Neuronal stem cell (in vitro differentiated cells): ENCODE results near the gene CDH20.

Source experiments
- DNase-seq: peaks from one replicate; pipeline ENCODE4 v3.0.0-alpha.2; 2013; ENCODE audit warnings: low spot score
- H2AFZ ChIP-seq: one replicate; pipeline ENCODE4 v1.6.1; 2013; ENCODE audit warnings: mild to moderate bottlenecking, low read length, inconsistent platforms
- H2AK5ac ChIP-seq: 2 replicates; pipeline ENCODE4 v1.6.1; 2013; ENCODE audit warnings: low read depth, mild to moderate bottlenecking, inconsistent platforms, low read length, moderate library complexity, mixed read lengths
- H2BK120ac ChIP-seq: 2 replicates; pipeline ENCODE4 v1.6.1; 2013; ENCODE audit warnings: low read depth, mild to moderate bottlenecking, inconsistent platforms, low read length, moderate library complexity, mixed read lengths
- H2BK12ac ChIP-seq: one replicate; pipeline ENCODE4 v1.6.1; 2013; ENCODE audit warnings: low read length, inconsistent platforms
- H2BK15ac ChIP-seq: 2 replicates; pipeline ENCODE4 v1.6.1; 2013; ENCODE audit warnings: mild to moderate bottlenecking, low read length, inconsistent platforms, mixed read lengths
- H2BK5ac ChIP-seq: one replicate; pipeline ENCODE4 v1.6.1; 2013; ENCODE audit warnings: inconsistent platforms, mild to moderate bottlenecking, low read length, moderate library complexity
- H3K14ac ChIP-seq: one replicate; pipeline ENCODE4 v1.6.1; 2013; ENCODE audit warnings: low read length, inconsistent platforms
- H3K18ac ChIP-seq: 2 replicates; pipeline ENCODE4 v1.6.1; 2013; ENCODE audit warnings: low read length, inconsistent platforms
- H3K23ac ChIP-seq: 2 replicates; pipeline ENCODE4 v1.6.1; 2013; ENCODE audit warnings: low read depth, mild to moderate bottlenecking, mixed read lengths, low read length, inconsistent platforms; ENCODE audit not compliant: poor library complexity
- H3K27ac ChIP-seq: replicated peaks from 3 replicates; pipeline ENCODE4 v1.5.1; 2013; ENCODE audit warnings: low read length, inconsistent platforms
- H3K27me3 ChIP-seq, 3 experiments: 2 replicates each; pipeline ENCODE4 v1.6.1; 2013; ENCODE audit warnings: low read length in 3 of 3, mild to moderate bottlenecking in 2 of 3, inconsistent platforms in 1 of 3, low read depth in 1 of 3, mixed read lengths in 1 of 3, moderate library complexity in 1 of 3; ENCODE audit not compliant: control insufficient read depth in 3 of 3, insufficient read depth in 3 of 3
- H3K36me3 ChIP-seq, 2 donors: replicated peaks in 1 of 2; 2 replicates each; pipeline ENCODE4 v1.6.1; 2013; ENCODE audit warnings: low read length in 2 of 2; ENCODE audit not compliant: control insufficient read depth in 2 of 2, insufficient read depth in 2 of 2
- H3K4ac ChIP-seq: 2 replicates; pipeline ENCODE4 v1.6.1; 2013; ENCODE audit warnings: inconsistent platforms, mild to moderate bottlenecking, low read length, moderate library complexity
- H3K4me1 ChIP-seq, 2 donors: 1 replicate in 1 of 2; 2 replicates in 1 of 2; pipeline ENCODE4 v1.6.1; 2013; ENCODE audit warnings: low read length in 2 of 2, low read depth in 1 of 2; ENCODE audit not compliant: control insufficient read depth in 2 of 2, insufficient read depth in 1 of 2
- H3K4me2 ChIP-seq: one replicate; pipeline ENCODE4 v1.6.1; 2013; ENCODE audit warnings: mild to moderate bottlenecking, low read length, inconsistent platforms; ENCODE audit not compliant: insufficient read depth, poor library complexity, severe bottlenecking
- H3K4me3 ChIP-seq, 2 donors: 2 replicates each; pipeline ENCODE4 v1.5.1; 2013; ENCODE audit warnings: low read length in 2 of 2, mild to moderate bottlenecking in 2 of 2, inconsistent platforms in 1 of 2, moderate library complexity in 1 of 2
- H3K79me1 ChIP-seq: one replicate; pipeline ENCODE4 v1.6.1; 2013; ENCODE audit warnings: low read depth, mild to moderate bottlenecking, inconsistent platforms, low read length, moderate library complexity
- H3K9ac ChIP-seq: one replicate; pipeline ENCODE4 v1.6.1; 2013; ENCODE audit warnings: mild to moderate bottlenecking, low read depth, low read length, inconsistent platforms; ENCODE audit not compliant: poor library complexity
- H3K9me3 ChIP-seq, 2 donors: replicated peaks in 1 of 2; 2 replicates each; pipeline versions ENCODE3 to v1.6.1; 2013; ENCODE audit warnings: low read length in 2 of 2, mild to moderate bottlenecking in 2 of 2, inconsistent platforms in 1 of 2, low read depth in 1 of 2, mixed read lengths in 1 of 2, moderate library complexity in 1 of 2; ENCODE audit not compliant: control insufficient read depth in 2 of 2, insufficient read depth in 1 of 2
- H4K8ac ChIP-seq: one replicate; pipeline ENCODE4 v1.6.1; 2013; ENCODE audit warnings: low read depth, mild to moderate bottlenecking, inconsistent platforms, low read length, moderate library complexity
- H4K91ac ChIP-seq: one replicate; pipeline ENCODE4 v1.6.1; 2013; ENCODE audit warnings: low read length, low read depth, mild to moderate bottlenecking, inconsistent platforms; ENCODE audit not compliant: poor library complexity
- WGBS, 2 donors: extraction: QIAGEN DNeasy Blood & Tissue Kit; methylation state at CpG; one replicate each; pipeline ENCODE4 v1.1.7; 2013; ENCODE audit warnings: missing lambda C conversion rate in 2 of 2, mixed read lengths in 1 of 2; ENCODE audit not compliant: insufficient read length in 2 of 2, insufficient replicate concordance in 1 of 2; ENCODE audit errors: extremely low coverage in 2 of 2; 5-methylcytosine and 5-hydroxymethylcytosine counted together

The CDH20 gene

DNA sequence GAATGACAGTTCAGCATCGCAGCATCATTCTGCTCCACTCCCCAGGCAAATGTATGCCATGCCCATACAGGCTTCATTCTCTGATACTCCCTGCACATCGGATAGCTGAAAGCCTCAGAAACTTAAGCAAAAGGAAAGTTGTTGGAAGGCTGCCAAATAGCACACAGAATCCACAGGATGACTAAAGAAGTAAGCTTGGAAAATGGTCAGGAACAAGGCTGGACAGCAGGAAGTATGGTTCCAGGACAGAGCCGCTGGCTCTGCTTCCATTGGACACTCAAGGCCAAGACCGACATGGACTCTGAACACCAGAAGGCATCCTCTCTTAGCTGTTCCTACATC, 256.5 kb downstream of the CDH20 start:
- Histone ChIP-seq H3K36me3 (no peaks in the 10 kb centered on the region), H3K23ac (no peak overlapping the region), H2BK15ac (no peak overlapping the region), H3K18ac (no peak overlapping the region), H4K8ac (no peak overlapping the region), H2AFZ (no peak overlapping the region), H2BK120ac (no peak overlapping the region), H3K14ac (no peak overlapping the region), H4K91ac (no peak overlapping the region), H2AK5ac (no peak overlapping the region), H3K4me2 (no peak overlapping the region), H3K9me3 (no peaks in the 10 kb centered on the region), H3K79me1 (no peaks in the 10 kb centered on the region), H2BK12ac (no peak overlapping the region), H3K9ac (no peak overlapping the region), H3K27ac (no peak overlapping the region), H2BK5ac (no peak overlapping the region), H3K27me3 (no peaks in the 10 kb centered on the region), H3K4ac (no peak overlapping the region), H3K4me1 (no peaks in the 10 kb centered on the region), H3K4me3 (no peak overlapping the region)
- no peak for DNase-seq
- no CpG with 5 or more reads among the region's 4 CpGs for WGBS, 2 donors

DNA sequence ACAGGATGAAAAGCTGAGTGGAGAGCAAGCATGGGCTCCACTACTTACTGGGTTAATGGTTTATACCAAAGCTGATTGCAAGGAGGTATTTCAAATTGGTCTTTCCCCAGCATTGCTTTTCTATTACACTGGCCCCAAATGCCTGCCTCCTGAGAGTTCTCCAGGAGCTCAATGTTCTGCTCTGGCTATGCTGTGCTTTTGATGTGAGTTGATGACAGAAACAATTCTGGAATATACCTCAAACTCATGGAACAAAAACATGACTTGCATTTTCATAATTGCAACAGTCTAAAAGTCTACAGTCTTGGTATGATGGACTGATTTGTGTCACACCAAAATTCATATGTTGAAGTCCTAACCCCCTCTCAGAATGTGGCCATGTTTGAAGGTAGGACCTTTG, 258.0 kb downstream of the CDH20 start:
- Histone ChIP-seq H3K9me3 (no peaks in the 10 kb centered on the region), H2AK5ac (no peak overlapping the region), H3K4me3 (no peak overlapping the region), H3K4me2 (no peak overlapping the region), H3K18ac (no peak overlapping the region), H3K23ac (no peak overlapping the region), H4K91ac (no peak overlapping the region), H2BK15ac (no peak overlapping the region), H2BK120ac (no peak overlapping the region), H3K4me1 (no peaks in the 10 kb centered on the region), H2AFZ (no peak overlapping the region), H3K36me3 (no peaks in the 10 kb centered on the region), H2BK12ac (no peak overlapping the region), H3K9ac (no peak overlapping the region), H3K14ac (no peak overlapping the region), H2BK5ac (no peak overlapping the region), H3K27ac (no peak overlapping the region), H3K27me3 (no peaks in the 10 kb centered on the region), H4K8ac (no peak overlapping the region), H3K4ac (no peak overlapping the region), H3K79me1 (no peaks in the 10 kb centered on the region)
- no peak for DNase-seq

DNA sequence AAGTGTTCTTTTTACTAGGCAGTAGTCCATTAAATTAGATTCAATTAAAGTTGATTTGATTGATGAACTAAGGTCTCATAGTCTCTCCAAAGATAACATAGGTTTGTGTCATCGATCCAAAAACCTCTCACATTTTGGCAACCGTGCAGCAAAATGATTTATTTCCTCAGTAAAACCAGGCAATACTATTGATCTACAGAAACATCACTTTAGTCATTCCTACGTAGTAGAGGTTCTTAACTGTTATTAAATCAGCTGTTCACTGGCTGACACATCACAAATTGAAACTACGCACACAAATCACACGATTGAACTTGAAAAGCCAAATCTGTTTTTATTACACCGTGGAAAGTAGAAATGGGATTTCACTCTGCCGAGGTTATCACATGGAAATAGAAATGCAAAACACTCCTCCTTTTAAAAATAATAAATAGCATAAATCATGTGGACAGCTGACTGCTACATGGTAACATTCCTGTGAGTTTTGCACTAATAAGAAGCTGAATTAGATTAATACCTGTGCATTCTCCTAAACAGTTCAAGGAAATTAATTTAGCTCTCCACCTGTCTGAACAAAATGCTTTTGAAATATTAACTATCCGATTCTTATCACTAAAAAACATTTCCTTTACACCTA, 262.5 kb downstream of the CDH20 start:
- no peak overlapping the region for H3K14ac ChIP-seq
- H2AK5ac ChIP-seq: no peak overlapping the region
- no peaks in the 10 kb centered on the region for H3K36me3 ChIP-seq
- no peak overlapping the region for H3K18ac ChIP-seq
- no peaks in the 10 kb centered on the region for H3K4me1 ChIP-seq
- H4K91ac ChIP-seq: no peak overlapping the region
- H3K27ac ChIP-seq: no peak overlapping the region
- H3K79me1 ChIP-seq: no peaks in the 10 kb centered on the region
- H2BK15ac ChIP-seq: no peak overlapping the region
- no peaks in the 10 kb centered on the region for H3K9me3 ChIP-seq
- H2BK12ac ChIP-seq: no peak overlapping the region
- no peak overlapping the region for H3K23ac ChIP-seq
- H3K4me2 ChIP-seq: no peak overlapping the region
- H4K8ac ChIP-seq: no peak overlapping the region
- no peaks in the 10 kb centered on the region for H3K27me3 ChIP-seq
- DNase-seq: no peak
- H2BK5ac ChIP-seq: no peak overlapping the region
- no peak overlapping the region for H2AFZ ChIP-seq
- WGBS, 2 donors: 100% methylated on average over 1 of the region's 8 CpGs; no CpG with 5 or more reads in 1 of the 2 donors
- no peak overlapping the region for H3K4ac ChIP-seq
- H3K4me3 ChIP-seq: no peak overlapping the region
- no peak overlapping the region for H3K9ac ChIP-seq
- H2BK120ac ChIP-seq: no peak overlapping the region

DNA sequence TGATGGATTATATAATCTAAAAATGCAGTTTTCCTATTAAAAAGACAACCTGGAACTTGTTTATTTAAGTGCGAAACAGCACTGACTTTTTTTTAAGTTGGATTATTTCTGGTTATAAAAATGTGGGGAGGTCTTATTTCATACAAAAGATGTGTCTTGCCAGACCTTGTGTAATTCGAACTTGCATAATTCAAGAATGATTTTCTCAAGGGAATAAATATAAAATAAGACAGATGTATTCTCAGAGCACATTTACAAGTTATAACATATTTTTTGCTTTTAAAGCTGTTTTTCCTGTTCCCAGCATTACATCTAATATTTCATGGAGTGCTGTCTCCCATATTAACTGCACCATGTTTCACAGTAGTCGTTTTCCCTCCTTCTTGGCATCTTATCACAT, 263.1 kb downstream of the CDH20 start:
- DNase-seq: no peak
- Histone ChIP-seq H3K36me3 (no peaks in the 10 kb centered on the region), H3K23ac (no peak overlapping the region), H3K18ac (no peak overlapping the region), H2BK5ac (no peak overlapping the region), H2BK120ac (no peak overlapping the region), H4K8ac (no peak overlapping the region), H3K4me3 (no peak overlapping the region), H3K27ac (no peak overlapping the region), H2AK5ac (no peak overlapping the region), H3K4me1 (no peaks in the 10 kb centered on the region), H3K14ac (no peak overlapping the region), H2AFZ (no peak overlapping the region), H3K4me2 (no peak overlapping the region), H3K4ac (no peak overlapping the region), H3K9me3 (no peaks in the 10 kb centered on the region), H2BK12ac (no peak overlapping the region), H3K27me3 (no peaks in the 10 kb centered on the region), H4K91ac (no peak overlapping the region), H3K9ac (no peak overlapping the region), H2BK15ac (no peak overlapping the region), H3K79me1 (no peaks in the 10 kb centered on the region)
- no CpG with 5 or more reads among the region's 3 CpGs for WGBS, 2 donors
